H9 (cell line): ENCODE data around the gene PRAMEF14. TPM values are rescaled to one million over a fixed set of nuclear protein-coding genes. Genes with fewer than 3 reads are reported as not detected.
"Not testable (repeated sequence)": the region's sequence is repeated elsewhere in the genome, so short reads cannot be mapped to it uniquely, and the experiment has no call there.

ENCODE experiments used
- DNase-seq: peaks from one replicate; pipeline ENCODE4 v3.0.0-alpha.2; 2017
- H2AFZ ChIP-seq: one replicate; pipeline ENCODE4 v1.6.1; 2013; ENCODE audit warnings: mild to moderate bottlenecking, low read length, control low read depth, moderate library complexity
- H2AK5ac ChIP-seq: 2 replicates; pipeline ENCODE4 v1.6.1; 2013; ENCODE audit warnings: low read length, control low read depth, mixed read lengths; ENCODE audit not compliant: insufficient read length
- H2BK120ac ChIP-seq: one replicate; pipeline ENCODE4 v1.6.1; 2013; ENCODE audit warnings: low read depth, mild to moderate bottlenecking, low read length, control low read depth, inconsistent platforms; ENCODE audit not compliant: poor library complexity, severe bottlenecking
- H2BK12ac ChIP-seq: 2 replicates; pipeline ENCODE4 v1.6.1; 2013; ENCODE audit warnings: low read length, control low read depth, mixed read lengths, low read depth; ENCODE audit not compliant: insufficient read length
- H2BK15ac ChIP-seq: 2 replicates; pipeline ENCODE4 v1.6.1; 2013; ENCODE audit warnings: low read depth, low read length, control low read depth
- H2BK20ac ChIP-seq: one replicate; pipeline ENCODE4 v1.6.1; 2013; ENCODE audit warnings: low read depth, mild to moderate bottlenecking, low read length, control low read depth, inconsistent platforms; ENCODE audit not compliant: poor library complexity, severe bottlenecking
- H2BK5ac ChIP-seq: 2 replicates; pipeline ENCODE4 v1.6.1; 2013; ENCODE audit warnings: low read length, control low read depth, mixed read lengths; ENCODE audit not compliant: insufficient read length
- H3K14ac ChIP-seq: 2 replicates; pipeline ENCODE4 v1.6.1; 2013; ENCODE audit warnings: low read length, control low read depth; ENCODE audit not compliant: insufficient read depth
- H3K18ac ChIP-seq: 2 replicates; pipeline ENCODE4 v1.6.1; 2013; ENCODE audit warnings: low read depth, mild to moderate bottlenecking, mixed read lengths, low read length, control low read depth; ENCODE audit not compliant: insufficient read length
- H3K23ac ChIP-seq: 2 replicates; pipeline ENCODE4 v1.6.1; 2013; ENCODE audit warnings: low read length, control low read depth, mixed read lengths, low read depth; ENCODE audit not compliant: insufficient read length
- H3K23me2 ChIP-seq: 2 replicates; pipeline ENCODE4 v1.6.1; 2013; ENCODE audit warnings: low read depth, mild to moderate bottlenecking, mixed read lengths, low read length, control low read depth; ENCODE audit not compliant: insufficient read length, poor library complexity, severe bottlenecking
- H3K27ac ChIP-seq: 2 replicates; pipeline ENCODE4 v1.5.1; 2013; ENCODE audit warnings: low read length, control low read depth, mixed read lengths, low read depth; ENCODE audit not compliant: insufficient read length
- H3K27me3 ChIP-seq: 2 replicates; pipeline ENCODE4 v1.6.1; 2013; ENCODE audit warnings: low read length, control low read depth, inconsistent platforms; ENCODE audit not compliant: insufficient read depth
- H3K4ac ChIP-seq: 2 replicates; pipeline ENCODE4 v1.6.1; 2013; ENCODE audit warnings: low read depth, mild to moderate bottlenecking, control low read depth, inconsistent platforms, low read length, moderate library complexity
- H3K4me1 ChIP-seq: 2 replicates; pipeline ENCODE4 v1.6.1; 2013; ENCODE audit warnings: low read length, control low read depth, inconsistent platforms; ENCODE audit not compliant: insufficient read depth
- H3K4me2 ChIP-seq: 2 replicates; pipeline ENCODE4 v1.6.1; 2013; ENCODE audit warnings: low read length, control low read depth, mixed read lengths; ENCODE audit not compliant: insufficient read length, insufficient read depth
- H3K56ac ChIP-seq: 2 replicates; pipeline ENCODE4 v1.6.1; 2013; ENCODE audit warnings: low read depth, mild to moderate bottlenecking, mixed read lengths, low read length, control low read depth; ENCODE audit not compliant: insufficient read length
- H3K79me1 ChIP-seq: 2 replicates; pipeline ENCODE4 v1.6.1; 2013; ENCODE audit warnings: low read depth, mild to moderate bottlenecking, moderate library complexity, low read length, control low read depth, inconsistent platforms; ENCODE audit not compliant: insufficient read depth, poor library complexity, severe bottlenecking
- H3K79me2 ChIP-seq: 2 replicates; pipeline ENCODE4 v1.6.1; 2013; ENCODE audit warnings: low read length, control low read depth, inconsistent platforms; ENCODE audit not compliant: insufficient read depth
- H3K9ac ChIP-seq: 2 replicates; pipeline ENCODE4 v1.6.1; 2013; ENCODE audit warnings: low read length, control low read depth, mixed read lengths; ENCODE audit not compliant: insufficient read length; ENCODE audit errors: extremely low read depth
- H3K9me3 ChIP-seq: one replicate; pipeline ENCODE4 v1.6.1; 2013; ENCODE audit warnings: low read depth, low read length, inconsistent platforms; ENCODE audit not compliant: control insufficient read depth
- H3T11ph ChIP-seq: one replicate; pipeline ENCODE4 v1.6.1; 2013; ENCODE audit warnings: mild to moderate bottlenecking, low read length, control low read depth, inconsistent platforms
- H4K20me1 ChIP-seq: one replicate; pipeline ENCODE4 v1.6.1; 2013; ENCODE audit not compliant: control insufficient read depth, insufficient read length, insufficient read depth
- H4K5ac ChIP-seq: 2 replicates; pipeline ENCODE4 v1.6.1; 2013; ENCODE audit warnings: low read depth, mild to moderate bottlenecking, mixed read lengths, low read length, control low read depth; ENCODE audit not compliant: insufficient read length
- H4K8ac ChIP-seq: replicated peaks from 2 replicates; pipeline ENCODE4 v1.6.1; 2013; ENCODE audit warnings: low read length, control low read depth, mixed read lengths, low read depth; ENCODE audit not compliant: insufficient read length
- H4K91ac ChIP-seq: 2 replicates; pipeline ENCODE4 v1.6.1; 2013; ENCODE audit warnings: low read depth, mild to moderate bottlenecking, moderate library complexity, mixed read lengths, low read length, control low read depth; ENCODE audit not compliant: insufficient read length
- H3K27ac Mint-ChIP-seq, 3 experiments: 2 replicates in 2 of 3; 3 replicates in 1 of 3; pipeline ENCODE4 v1.8.0; 2020 to 2021; ENCODE audit warnings: mixed read lengths in 3 of 3, mild to moderate bottlenecking in 1 of 3, moderate library complexity in 1 of 3
- H3K27me3 Mint-ChIP-seq: 2 replicates; pipeline ENCODE4 v1.8.0; 2021; ENCODE audit warnings: low read depth, mild to moderate bottlenecking, moderate library complexity, mixed read lengths
- H3K36me3 Mint-ChIP-seq, 3 experiments: 2 replicates in 2 of 3; 3 replicates in 1 of 3; pipeline ENCODE4 v1.8.0; 2020 to 2021; ENCODE audit warnings: low read depth in 3 of 3, mixed read lengths in 3 of 3; ENCODE audit not compliant: insufficient read depth in 1 of 3
- H3K4me1 Mint-ChIP-seq, 2 experiments: 2 replicates each; pipeline ENCODE4 v1.8.0; 2020; ENCODE audit warnings: mixed read lengths in 2 of 2
- H3K4me3 Mint-ChIP-seq, 2 experiments: 2 replicates in 1 of 2; 3 replicates in 1 of 2; pipeline ENCODE4 v1.8.0; 2020 to 2021; ENCODE audit warnings: mild to moderate bottlenecking in 2 of 2, mixed read lengths in 2 of 2, moderate library complexity in 1 of 2
- H3K9me3 Mint-ChIP-seq, 2 experiments: 2 replicates in 1 of 2; 3 replicates in 1 of 2; pipeline ENCODE4 v1.8.0; 2020; ENCODE audit warnings: mild to moderate bottlenecking in 2 of 2, mixed read lengths in 2 of 2, moderate library complexity in 1 of 2
- WGBS: extraction: QIAGEN DNeasy Blood & Tissue Kit; methylation state at CpG from one replicate; pipeline ENCODE4 v1.1.7; 2013; ENCODE audit warnings: missing lambda C conversion rate, low lambda C conversion rate, mixed read lengths; ENCODE audit not compliant: insufficient read length; ENCODE audit errors: extremely low coverage; 5-methylcytosine and 5-hydroxymethylcytosine counted together
- total RNA-seq: library from RNA; stranded (reverse); gene quantifications from 2 replicates; pipeline ENCODE4 v1.2.1, GENCODE V29; 2021

The PRAMEF14 gene
- total RNA-seq, 1 experiment from 2014 or later: not detected

GRCh38 chr1:13298699-13299098 is 48.2 kb downstream of the PRAMEF14 start:
- not testable (repeated sequence) for H3K27me3 Mint-ChIP-seq, H3K27me3 ChIP-seq, H2BK20ac ChIP-seq, H3K18ac ChIP-seq, DNase-seq, H3K4ac ChIP-seq, H3K27ac ChIP-seq, H3K23ac ChIP-seq, H3K4me3 Mint-ChIP-seq, H4K5ac ChIP-seq, H3K36me3 Mint-ChIP-seq, H3K4me1 Mint-ChIP-seq, H3K4me1 ChIP-seq, H2AK5ac ChIP-seq, H4K20me1 ChIP-seq, H3K79me1 ChIP-seq, H3K4me2 ChIP-seq, H2BK5ac ChIP-seq, H4K91ac ChIP-seq, H2BK15ac ChIP-seq, H3K56ac ChIP-seq, H3T11ph ChIP-seq, H3K23me2 ChIP-seq, H4K8ac ChIP-seq, H3K79me2 ChIP-seq, H2BK120ac ChIP-seq, H3K27ac Mint-ChIP-seq, H3K9me3 ChIP-seq, H3K14ac ChIP-seq, H2BK12ac ChIP-seq, H2AFZ ChIP-seq, H3K9ac ChIP-seq
- H3K9me3 Mint-ChIP-seq: peaks cover 7 to 12% of the 10 kb centered on the region in 2 experiments
- no CpG with 5 or more reads among the region's 27 CpGs for WGBS

- not testable (repeated sequence) for H3K79me2 ChIP-seq, H3K27me3 Mint-ChIP-seq, H4K5ac ChIP-seq, H3K9me3 ChIP-seq, H3K27ac ChIP-seq, DNase-seq, H2BK15ac ChIP-seq, H3K18ac ChIP-seq, H2BK12ac ChIP-seq, H3K4ac ChIP-seq, H3K27ac Mint-ChIP-seq, H3K4me3 Mint-ChIP-seq, H3K79me1 ChIP-seq, H3K56ac ChIP-seq, H3K27me3 ChIP-seq, H2AK5ac ChIP-seq, H4K91ac ChIP-seq, H3K9ac ChIP-seq, H3K23me2 ChIP-seq, H3K23ac ChIP-seq, H2AFZ ChIP-seq, H3K14ac ChIP-seq, H3K4me1 ChIP-seq, H2BK5ac ChIP-seq, H2BK20ac ChIP-seq, H3K4me2 ChIP-seq, H4K20me1 ChIP-seq, H3K36me3 Mint-ChIP-seq, H3T11ph ChIP-seq, H4K8ac ChIP-seq, H3K4me1 Mint-ChIP-seq, H2BK120ac ChIP-seq
- H3K9me3 Mint-ChIP-seq: peaks cover 7 to 12% of the 10 kb centered on the region in 2 experiments
- WGBS: no CpG with 5 or more reads among the region's 5 CpGs
Measured at GRCh38 chr1:13297216-13297931, 49.6 kb downstream of the PRAMEF14 start.
